Measurements from ENCODE around the gene MDM2. TPM values are rescaled to one million over a fixed set of nuclear protein-coding genes. Genes with fewer than 3 reads are reported as not detected.

Gene MDM2
- total RNA-seq, 1 donor from 2014 or later = 75.9 TPM

DNA sequence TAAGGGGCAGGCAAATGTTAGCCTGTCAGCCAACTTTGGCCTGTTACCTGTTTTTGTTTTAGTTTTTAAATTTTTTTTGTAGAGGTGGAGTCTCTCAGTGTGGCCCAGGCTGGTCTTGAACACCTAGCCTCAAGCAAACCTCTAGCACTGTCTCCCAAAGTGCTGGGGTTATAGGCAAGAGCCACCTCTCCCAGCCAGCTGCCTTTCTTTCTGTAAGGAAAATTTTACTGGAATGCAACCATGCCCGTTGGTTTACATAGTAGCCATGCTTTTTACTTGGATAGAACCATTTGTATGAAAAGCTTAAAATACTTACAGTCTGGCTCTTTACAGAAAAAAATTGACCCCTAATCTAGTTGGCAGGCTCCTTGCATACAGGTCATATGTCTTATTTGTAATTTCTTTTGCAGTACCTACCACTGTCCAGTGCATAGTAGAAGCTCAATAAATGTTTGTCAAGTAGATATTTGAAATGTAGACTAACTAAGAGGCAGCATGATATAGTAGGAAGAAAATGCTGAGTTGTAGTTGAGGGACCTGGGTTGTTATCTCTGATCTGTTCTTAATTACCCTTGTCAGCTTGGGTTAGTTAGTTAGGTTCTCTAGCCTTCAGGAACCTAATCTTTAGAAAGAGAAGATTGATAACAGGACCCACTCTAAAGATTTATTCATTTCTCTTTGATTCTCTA, 4.7 kb downstream of the MDM2 start:
- TF ChIP-seq POLR2AphosphoS5 (IDR thresholded peaks at IDR 0.05; ENCODE audit: insufficient read depth in 1 of 2, low read depth in 1 of 2) = no peak
- TF ChIP-seq, protein P1, sequence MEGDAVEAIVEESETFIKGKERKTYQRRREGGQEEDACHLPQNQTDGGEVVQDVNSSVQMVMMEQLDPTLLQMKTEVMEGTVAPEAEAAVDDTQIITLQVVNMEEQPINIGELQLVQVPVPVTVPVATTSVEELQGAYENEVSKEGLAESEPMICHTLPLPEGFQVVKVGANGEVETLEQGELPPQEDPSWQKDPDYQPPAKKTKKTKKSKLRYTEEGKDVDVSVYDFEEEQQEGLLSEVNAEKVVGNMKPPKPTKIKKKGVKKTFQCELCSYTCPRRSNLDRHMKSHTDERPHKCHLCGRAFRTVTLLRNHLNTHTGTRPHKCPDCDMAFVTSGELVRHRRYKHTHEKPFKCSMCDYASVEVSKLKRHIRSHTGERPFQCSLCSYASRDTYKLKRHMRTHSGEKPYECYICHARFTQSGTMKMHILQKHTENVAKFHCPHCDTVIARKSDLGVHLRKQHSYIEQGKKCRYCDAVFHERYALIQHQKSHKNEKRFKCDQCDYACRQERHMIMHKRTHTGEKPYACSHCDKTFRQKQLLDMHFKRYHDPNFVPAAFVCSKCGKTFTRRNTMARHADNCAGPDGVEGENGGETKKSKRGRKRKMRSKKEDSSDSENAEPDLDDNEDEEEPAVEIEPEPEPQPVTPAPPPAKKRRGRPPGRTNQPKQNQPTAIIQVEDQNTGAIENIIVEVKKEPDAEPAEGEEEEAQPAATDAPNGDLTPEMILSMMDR (IDR thresholded peaks at IDR 0.05) = no peak
- no peak for TF ChIP-seq POLR2A (IDR thresholded peaks at IDR 0.05)
- Histone ChIP-seq H3K27me3 (no peaks in the 10 kb centered on the region), H3K9me3 (no peaks in the 10 kb centered on the region), H3K36me3 (peaks cover 0 to 61% of the 10 kb centered on the region in 2 donors), H3K4me1 (peaks cover 64% of the 10 kb centered on the region), H3K27ac (peak overlapping the region; percentile 2), H3K4me3 (no peak overlapping the region)
- DNase-seq (ENCODE audit: extremely low spot score in 2 of 2) = no peak
- intact Hi-C loops (cut with DNase I) = no loop called here

DNA sequence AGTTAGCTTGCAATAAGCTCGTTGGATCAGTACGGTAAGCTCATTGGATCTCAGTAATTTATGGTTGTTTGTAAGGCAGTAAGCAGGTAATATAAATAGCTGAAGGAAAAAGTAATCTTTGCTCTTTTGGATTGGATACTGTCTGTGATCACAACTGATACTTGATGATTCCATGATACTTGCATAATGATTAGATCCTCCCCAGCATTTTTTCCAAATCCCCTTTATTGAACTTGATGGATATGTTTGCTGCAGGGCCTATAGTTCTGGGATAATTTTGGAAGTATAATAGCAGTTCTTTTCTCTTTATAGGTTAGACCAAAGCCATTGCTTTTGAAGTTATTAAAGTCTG, 5.2 kb downstream of the MDM2 start:
- Histone ChIP-seq H3K4me1 (peaks cover 64% of the 10 kb centered on the region), H3K27ac (peak overlapping the region; percentile 2), H3K9me3 (no peaks in the 10 kb centered on the region), H3K27me3 (no peaks in the 10 kb centered on the region), H3K4me3 (no peak overlapping the region), H3K36me3 (peaks cover 0 to 61% of the 10 kb centered on the region in 2 donors)
- TF ChIP-seq POLR2A (IDR thresholded peaks at IDR 0.05) (no peak), POLR2AphosphoS5 (IDR thresholded peaks at IDR 0.05; ENCODE audit: insufficient read depth in 1 of 2, low read depth in 1 of 2) (no peak)
- TF ChIP-seq, protein P1 (IDR thresholded peaks at IDR 0.05) = no peak
- intact Hi-C loops (cut with DNase I) = no loop called here
- no peak for DNase-seq (ENCODE audit: extremely low spot score in 2 of 2)

DNA sequence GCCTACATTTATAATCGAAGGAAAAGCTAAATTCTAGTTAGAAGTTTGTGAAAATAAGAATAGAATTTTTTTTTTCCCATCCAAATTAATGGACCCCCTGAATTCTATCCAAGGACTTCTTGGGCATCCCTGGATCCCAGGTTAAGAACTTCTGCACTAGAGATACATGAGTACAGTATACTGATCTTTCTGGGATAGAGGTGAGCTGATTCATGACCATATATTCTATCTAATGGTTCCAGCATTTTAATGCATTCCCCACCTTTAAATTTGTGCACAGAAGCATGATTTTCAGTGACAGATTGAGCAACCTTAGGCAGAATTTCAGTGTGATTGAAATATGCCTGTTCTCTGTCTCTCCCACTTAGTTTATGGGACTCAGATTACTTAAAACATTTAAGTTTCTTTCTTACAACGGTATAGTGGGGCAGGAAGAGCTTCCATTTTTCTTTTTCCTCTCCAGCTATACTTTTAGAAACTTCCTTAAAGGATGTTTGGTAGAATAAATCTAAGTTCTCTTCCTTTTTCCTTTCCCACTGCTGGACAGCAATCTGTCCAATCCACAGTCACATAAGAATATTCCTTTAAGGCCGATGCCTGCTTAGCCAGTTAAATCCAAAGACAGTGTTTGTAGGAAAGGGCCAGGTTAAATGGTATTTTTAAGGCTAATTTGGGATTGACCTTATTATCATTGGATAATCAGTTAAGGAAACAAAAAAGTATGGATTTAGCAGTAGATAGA, 6.7 kb downstream of the MDM2 start:
- Histone ChIP-seq H3K9me3 (no peaks in the 10 kb centered on the region), H3K27me3 (no peaks in the 10 kb centered on the region), H3K27ac (no peak overlapping the region), H3K36me3 (peaks cover 3 to 72% of the 10 kb centered on the region in 2 donors), H3K4me1 (peaks cover 60% of the 10 kb centered on the region), H3K4me3 (no peak overlapping the region)
- DNase-seq (ENCODE audit: extremely low spot score in 2 of 2) = no peak
- intact Hi-C loops (cut with DNase I) = no loop called here
- TF ChIP-seq, protein P1 (IDR thresholded peaks at IDR 0.05) = no peak
- TF ChIP-seq POLR2AphosphoS5 (IDR thresholded peaks at IDR 0.05; ENCODE audit: insufficient read depth in 1 of 2, low read depth in 1 of 2) (no peak), POLR2A (IDR thresholded peaks at IDR 0.05) (no peak)

DNA sequence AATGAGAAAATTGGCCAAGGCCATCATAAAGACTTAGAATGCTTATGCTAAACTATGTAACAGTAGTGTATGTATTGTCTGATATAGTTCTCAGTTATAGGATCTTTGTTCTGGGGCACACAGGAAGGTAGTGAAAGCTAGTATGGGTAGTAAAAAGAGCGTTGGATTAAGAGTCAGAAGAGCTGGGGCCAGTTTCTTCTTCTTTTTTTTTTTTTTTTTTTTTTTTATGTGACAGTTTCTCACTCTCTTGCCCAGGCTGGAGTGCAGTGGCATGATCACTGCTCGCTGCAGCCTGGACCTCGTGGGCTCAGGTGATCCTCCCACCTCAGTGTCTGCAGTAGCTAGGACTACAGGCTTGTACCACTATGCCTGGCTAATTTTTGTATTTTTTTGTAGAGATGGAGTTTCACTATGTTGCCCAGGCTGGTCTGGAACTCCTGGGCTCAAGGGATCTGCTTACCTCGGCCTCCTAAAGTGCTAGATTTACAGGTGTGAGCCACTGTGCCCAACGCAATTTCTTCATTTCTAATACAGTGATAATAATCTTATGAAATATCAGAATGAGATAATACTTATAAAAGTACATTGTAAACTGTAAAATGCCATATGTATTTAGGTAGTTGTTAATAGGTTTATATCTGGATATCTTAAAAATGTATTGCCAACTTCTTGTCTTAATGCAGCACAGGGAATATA, 7.4 kb downstream of the MDM2 start:
- H3K4me3 ChIP-seq = no peak overlapping the region
- peaks cover 60% of the 10 kb centered on the region for H3K4me1 ChIP-seq
- H3K36me3 ChIP-seq = peaks cover 3 to 68% of the 10 kb centered on the region in 2 donors
- intact Hi-C loops (cut with DNase I) = no loop called here
- no peaks in the 10 kb centered on the region for H3K27me3 ChIP-seq
- no peak for DNase-seq (ENCODE audit: extremely low spot score in 2 of 2)
- TF ChIP-seq, protein P1 (IDR thresholded peaks at IDR 0.05) = no peak
- TF ChIP-seq POLR2A (IDR thresholded peaks at IDR 0.05) (no peak), POLR2AphosphoS5 (IDR thresholded peaks at IDR 0.05; ENCODE audit: insufficient read depth in 1 of 2, low read depth in 1 of 2) (no peak)
- H3K9me3 ChIP-seq = no peaks in the 10 kb centered on the region
- no peak overlapping the region for H3K27ac ChIP-seq

Measured in vagina (tissue), 2 donors.